Stimulated activated CD4-positive, alpha-beta T cell treated with anti-CD3 and anti-CD28 coated beads, Interleukin-12 subunit alpha, Interleukin-12 subunit beta, amount 100 ng/mL, for 24 hours (primary cell): ENCODE data around the gene CXXC5.

ENCODE experiments used
- DNase-seq, 2 experiments: peaks; one replicate each; pipeline ENCODE4 v3.0.0-alpha.2; 2020; ENCODE audit warnings: low read depth in 2 of 2

The CXXC5 gene

DNA sequence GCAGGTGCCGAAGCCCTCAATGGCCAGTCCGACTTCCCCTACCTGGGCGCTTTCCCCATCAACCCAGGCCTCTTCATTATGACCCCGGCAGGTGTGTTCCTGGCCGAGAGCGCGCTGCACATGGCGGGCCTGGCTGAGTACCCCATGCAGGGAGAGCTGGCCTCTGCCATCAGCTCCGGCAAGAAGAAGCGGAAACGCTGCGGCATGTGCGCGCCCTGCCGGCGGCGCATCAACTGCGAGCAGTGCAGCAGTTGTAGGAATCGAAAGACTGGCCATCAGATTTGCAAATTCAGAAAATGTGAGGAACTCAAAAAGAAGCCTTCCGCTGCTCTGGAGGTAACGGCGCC lies 32.9 kb downstream of the CXXC5 start:
- DNase-seq = no peak

DNA sequence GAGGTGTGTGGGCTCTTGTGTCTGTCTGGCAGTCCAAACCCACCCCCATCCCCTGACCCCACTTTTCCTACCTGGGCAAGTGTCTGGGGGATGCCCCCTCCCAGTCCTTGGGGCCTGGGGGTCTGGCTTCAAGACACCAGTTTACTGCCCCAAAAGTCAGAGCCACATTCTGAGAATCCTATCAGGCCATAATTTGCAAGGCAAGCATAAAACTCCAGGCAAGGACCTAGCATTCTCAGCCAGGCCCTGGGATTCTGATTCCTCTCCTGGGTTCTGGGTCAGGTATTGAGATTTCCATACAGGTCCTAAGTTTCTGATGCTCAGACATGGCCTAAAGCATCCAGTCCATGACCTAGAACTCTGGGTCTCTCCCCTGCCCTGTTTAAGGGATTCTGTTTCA lies 33.3 kb downstream of the CXXC5 start:
- DNase-seq = no peak

DNA sequence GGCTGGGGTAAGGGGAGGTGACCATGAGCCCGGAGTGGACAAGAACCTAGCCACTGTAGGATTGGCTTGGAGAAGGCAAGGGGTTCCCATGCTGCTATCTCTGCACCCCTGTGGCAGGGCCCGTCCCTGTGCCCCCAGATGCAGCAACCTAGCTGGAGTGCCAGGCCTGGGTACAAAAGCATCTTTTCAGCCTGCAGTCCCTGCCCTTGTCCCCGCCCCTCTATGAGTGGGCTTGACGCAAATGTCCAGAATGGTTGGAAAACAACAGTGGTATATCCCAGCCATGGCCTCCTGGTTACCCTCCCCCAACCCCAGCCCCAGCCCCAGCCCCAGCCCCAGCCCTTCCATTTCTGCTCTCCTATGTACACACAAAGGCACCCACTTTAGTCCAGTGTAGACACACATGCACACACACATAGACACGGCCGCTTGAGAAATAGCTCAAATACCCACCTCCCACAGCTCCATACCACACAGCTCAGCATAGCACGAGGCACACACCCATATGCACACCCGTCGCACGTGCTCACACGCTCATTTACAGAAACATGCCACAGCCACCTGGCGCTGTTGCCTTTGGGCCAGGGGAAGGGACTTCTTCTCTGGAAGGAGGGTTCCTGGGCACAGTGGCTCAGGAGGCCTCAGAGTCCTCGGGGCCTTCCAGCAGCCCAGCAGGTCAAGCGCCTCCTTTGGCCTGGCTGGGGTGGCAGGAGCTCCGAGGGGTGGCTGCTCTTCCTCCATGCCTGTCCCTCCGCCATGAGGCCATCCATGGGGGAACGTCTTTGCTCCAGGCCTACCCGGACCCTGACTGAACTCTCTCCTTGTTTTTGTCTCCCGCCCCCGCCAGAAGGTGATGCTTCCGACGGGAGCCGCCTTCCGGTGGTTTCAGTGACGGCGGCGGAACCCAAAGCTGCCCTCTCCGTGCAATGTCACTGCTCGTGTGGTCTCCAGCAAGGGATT lies 34.1 kb downstream of the CXXC5 start:
- DNase-seq = no peak

DNA sequence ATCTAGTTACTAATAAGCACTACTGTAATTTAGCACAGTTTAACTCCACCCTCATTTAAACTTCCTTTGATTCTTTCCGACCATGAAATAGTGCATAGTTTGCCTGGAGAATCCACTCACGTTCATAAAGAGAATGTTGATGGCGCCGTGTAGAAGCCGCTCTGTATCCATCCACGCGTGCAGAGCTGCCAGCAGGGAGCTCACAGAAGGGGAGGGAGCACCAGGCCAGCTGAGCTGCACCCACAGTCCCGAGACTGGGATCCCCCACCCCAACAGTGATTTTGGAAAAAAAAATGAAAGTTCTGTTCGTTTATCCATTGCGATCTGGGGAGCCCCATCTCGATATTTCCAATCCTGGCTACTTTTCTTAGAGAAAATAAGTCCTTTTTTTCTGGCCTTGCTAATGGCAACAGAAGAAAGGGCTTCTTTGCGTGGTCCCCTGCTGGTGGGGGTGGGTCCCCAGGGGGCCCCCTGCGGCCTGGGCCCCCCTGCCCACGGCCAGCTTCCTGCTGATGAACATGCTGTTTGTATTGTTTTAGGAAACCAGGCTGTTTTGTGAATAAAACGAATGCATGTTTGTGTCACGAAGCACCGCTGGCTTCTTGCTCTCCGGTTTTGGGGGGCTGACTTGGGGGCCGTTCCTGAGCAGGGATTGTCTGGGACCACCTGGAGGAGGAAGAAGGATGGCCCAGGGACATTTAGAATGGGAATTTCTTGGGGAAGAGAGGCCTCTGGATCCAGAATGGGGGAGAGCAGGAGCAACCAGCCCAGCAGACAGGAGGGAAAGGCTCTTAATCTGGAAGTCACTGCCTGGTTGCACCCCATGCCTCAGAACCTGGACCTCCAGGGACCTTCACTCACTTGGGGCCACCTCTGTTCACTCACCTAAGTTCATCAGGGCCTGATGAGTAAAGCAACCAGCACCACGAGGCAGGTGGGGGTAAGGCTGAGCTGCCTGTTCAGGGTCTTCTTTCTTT lies 35.4 kb downstream of the CXXC5 start:
- no peak for DNase-seq

DNA sequence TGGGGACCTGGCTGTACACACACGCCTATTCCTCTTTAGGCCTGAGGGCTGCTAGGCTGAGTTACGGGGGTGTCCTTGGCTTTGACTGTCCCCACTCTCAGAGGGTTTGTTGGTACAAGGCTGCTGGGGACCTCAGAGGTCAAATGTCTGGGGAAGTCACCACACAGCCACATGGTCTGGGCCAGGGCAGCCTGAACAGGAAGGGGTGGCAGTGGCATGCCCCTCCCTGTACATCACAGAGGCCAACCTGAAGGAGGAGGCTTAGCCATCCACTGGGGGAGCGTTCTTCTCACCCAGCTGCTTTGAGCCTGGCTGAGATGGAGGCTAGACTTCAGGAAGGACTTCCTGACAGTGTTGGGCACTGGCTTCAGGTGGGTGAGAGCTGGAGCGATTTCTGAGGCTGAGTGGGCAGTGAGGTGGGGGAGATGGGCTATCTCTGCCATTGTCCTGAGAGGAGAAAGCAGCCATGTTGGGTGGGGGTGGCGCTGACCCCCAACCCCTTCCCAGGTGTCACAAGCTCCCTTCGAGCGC lies 36.3 kb downstream of the CXXC5 start:
- no peak for DNase-seq

DNA sequence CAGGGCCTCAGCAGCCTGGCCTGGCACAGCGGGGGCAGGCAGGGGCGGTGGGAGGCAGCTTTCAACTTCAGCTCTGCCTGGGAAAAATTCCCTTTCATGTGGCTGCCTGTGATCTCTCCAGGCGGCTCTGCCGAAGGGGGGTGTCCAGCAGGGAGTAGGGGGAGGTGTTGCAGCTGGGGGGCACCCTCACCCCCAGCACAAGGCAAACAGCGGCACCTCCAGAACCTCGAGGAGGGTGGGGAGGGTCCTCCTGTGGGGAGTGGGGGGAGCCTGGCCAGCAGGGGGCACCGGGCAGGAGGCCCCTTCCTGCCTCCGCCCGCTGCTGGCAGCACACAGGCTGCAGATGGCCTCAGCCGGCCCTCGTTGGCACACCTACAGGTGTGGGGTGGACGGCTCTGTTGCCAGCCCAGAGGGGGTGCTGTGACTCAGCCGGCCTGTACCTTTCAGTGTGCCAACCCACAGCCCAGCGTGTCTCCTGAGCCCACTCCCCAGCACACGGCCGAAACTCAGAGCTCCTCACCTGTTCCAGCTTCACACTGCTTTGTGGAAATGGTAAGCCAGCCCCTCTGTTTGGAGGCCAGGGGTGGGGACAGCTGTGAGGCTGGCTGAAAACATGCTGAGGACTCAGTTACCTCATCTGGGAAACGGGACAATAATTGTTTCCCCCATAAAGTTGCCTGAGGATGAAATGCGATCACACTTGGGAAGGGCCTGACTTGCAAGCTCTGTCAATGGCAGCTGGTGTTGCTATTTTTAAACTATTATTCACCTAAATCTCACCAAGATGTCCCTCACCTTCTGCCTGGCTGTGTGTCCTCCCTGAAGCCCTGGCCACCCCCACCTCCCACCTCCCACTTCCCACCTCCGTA lies 37.0 kb downstream of the CXXC5 start:
- DNase-seq = no peak

DNA sequence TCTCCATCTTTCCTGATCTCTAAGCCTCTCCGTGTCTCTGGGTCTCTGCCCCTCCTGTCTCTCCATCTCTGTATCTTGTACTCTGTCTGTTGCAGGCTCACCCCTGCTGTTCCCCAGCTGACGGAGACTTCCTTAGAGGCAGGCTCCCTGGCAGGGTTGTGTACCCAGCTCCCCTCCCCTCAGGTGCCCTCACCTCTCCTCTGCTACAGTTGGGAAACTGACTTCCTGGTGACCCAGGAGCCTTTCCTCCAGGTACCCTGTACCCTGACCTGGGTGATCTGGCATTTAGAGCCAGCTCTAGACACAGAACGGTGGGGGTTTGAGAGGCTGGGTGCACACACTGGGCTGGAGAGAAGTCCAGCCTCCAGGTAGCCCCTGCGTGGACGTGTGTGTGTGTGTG lies 37.7 kb downstream of the CXXC5 start:
- no peak for DNase-seq

DNA sequence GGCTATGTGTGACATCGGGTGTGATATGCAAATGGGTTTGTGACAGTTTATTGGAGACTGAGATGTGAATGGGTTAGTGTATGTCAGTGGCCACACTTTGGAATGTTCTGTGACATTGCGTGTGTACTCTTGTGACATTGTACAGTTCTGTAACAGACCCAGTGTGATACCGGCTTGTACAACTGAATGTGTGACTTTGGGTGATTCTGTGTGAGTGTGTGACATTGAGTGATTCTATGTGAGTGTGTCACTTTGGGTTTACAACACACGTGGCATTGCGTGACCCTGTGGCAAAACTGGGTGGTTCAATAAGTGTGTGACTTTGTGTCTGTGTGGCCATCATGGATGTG lies 38.2 kb downstream of the CXXC5 start:
- no peak for DNase-seq

DNA sequence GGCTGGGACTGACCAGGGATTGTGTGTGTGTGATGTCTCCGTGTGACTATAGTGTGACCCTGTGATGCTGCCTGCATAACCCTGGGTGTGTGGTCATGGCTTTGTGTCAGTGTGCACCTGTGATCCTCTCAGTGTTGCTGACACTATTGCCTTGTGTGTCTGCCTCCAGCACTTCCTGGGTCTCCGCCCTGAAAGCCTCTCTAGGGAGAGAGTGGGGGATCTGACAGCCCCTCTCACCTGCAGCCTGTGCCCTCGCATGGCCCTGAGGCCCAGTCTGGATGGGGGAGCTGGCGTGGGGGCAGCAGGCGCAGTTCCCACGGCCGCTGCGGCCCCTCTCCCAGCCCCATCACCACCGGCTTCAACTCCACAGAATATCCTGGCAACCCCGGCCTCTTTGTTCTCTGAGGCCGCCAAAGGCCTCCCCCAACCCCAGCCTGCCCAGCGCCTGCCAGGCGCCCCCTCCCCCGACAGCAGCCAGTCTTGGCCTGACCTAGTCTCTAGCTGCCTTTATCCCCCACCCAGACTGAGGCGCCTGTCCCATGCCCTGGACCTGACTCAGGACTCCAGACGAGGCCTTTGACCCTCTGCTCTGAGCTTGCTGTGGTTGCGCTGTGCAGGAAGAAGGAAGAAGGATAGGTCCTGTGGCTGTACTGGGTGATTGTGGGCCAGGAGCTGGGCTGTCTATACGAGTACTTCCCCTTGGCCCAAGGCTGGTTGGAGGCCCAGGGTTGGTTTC lies 38.7 kb downstream of the CXXC5 start:
- DNase-seq = no peak

DNA sequence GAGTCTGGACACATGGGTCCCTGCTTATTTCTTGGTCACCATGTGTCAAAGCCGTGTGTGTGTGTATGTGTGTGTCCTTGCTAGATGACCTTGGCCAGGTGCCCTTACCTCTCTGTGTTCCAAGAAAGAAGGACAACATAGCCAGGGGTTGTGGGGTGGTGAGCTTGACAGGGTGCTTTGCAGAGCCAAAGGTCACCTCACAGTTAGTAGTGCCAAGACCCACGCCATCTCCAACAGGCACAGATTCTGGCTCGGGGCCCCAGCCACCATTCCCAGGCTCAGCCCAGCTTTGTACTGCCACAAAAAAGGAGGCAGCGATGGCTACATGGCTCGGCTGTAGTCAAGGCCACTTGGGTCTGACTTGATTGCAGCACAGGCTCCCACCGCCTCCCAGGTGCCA lies 39.5 kb downstream of the CXXC5 start:
- no peak for DNase-seq

DNA sequence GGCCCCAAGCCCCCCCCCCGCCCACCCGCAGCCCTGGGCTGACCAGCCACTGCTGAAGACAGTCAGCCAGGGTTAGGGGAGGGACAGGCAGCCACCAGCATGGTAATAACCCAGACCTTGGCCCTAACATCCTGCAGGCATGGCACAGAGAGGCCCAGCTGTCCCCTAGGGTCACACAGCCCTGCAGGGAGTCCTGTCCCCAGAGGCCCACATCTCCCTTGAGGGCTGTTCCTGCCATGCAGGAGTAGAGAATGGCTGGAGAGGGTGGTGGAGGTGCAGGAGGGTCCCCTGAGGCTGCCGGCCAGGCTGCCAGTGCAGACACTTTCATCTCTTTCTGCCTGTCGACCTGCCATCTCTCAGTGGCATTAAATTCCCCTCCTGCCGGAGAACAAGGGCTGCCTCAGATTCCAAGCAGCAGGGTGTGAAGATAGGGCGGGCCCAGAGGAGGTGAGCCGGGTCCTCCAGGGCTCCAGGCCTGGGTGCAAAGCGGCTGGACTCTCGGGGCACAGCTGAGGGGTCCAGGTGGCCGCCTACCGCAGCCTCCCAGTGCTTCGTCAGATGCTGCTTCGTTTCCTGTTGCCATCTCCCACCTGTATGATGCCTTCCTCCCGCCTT lies 40.0 kb downstream of the CXXC5 start:
- no peak for DNase-seq

DNA sequence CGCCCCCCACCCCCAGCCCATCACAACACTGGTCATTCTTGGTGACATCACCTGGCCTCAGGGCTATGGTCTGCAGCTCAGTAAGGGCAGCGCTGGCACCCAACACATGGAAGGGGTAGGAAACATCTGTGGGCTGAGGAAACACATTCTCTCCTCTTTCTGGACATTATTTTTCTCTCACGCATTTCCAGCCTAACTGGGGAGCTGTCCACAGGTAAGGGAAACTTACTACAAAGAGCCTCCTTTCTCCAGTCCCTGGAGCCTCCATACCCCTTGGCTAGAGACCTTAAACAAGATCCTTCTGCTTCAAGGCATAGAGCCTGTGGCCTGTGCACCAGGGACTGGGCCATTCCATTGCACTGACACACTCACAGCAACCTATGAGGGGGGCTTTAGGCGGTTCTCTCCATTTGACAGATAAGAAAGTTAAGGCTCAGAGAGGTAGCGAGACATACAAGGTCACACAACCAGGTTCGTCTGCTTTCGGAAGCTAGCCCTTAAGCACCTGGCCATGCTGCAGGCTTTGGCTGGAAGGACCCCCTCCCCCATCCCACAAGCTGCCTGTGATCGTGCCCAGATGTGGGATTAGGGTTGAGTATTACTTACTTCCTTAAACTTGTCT lies 40.7 kb downstream of the CXXC5 start:
- no peak for DNase-seq

DNA sequence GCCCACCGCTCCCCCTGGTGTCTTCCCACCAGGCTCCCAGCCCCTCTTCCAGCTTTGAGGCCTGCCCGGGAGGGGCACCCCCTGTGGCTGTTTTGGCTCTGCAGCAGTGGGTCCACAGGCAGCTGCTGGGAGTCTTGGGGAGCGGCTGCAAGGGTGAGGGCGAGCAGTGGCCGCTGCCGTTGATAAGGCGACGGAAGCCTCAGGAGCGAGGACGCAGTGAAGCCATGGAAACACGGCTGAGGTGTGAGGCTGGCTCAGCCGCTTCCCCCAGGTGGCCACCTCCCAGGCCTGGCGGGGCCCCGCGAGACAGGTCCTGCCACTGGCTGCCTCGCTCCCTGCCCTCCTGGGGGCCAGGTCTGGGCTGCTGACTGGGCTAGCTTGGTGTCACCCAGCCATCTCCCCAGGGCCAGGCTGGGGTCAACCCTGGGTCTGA lies 41.5 kb downstream of the CXXC5 start:
- no peak for DNase-seq

DNA sequence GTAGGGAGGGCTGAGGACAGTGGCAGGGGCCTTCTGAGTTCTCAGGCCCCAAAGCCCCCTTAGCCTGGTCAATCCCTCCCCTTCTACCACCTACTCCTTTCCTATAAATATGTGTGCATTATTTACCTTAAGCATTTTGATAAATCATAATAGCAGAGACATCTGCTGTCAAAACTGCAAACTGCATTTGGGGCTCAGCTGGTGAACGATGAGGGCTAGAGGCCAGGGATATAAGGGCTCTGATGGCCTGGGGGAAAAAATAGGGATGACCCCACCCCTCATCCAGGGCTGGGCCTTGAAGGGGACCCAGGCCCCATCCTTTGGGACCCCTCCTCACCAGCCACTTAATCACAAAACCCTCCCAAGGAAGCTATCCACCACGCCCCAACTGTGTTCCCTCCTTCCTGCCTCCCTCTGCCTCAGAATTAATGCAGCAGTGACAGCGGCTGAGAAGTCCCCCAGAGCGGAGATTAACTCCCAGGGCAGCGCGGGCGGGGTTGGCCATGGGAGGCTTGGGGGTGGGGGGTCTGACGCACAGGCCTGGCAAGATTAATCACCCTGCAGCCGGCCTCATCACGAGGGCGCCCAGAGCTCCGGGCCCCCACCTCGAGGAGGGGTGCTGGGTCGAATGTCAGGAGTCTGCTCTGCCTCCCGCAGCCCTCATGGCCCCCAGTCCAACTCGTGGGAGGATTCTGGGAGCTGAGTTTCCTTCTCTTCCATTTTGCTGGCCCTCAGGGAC lies 42.1 kb downstream of the CXXC5 start:
- DNase-seq = no peak

DNA sequence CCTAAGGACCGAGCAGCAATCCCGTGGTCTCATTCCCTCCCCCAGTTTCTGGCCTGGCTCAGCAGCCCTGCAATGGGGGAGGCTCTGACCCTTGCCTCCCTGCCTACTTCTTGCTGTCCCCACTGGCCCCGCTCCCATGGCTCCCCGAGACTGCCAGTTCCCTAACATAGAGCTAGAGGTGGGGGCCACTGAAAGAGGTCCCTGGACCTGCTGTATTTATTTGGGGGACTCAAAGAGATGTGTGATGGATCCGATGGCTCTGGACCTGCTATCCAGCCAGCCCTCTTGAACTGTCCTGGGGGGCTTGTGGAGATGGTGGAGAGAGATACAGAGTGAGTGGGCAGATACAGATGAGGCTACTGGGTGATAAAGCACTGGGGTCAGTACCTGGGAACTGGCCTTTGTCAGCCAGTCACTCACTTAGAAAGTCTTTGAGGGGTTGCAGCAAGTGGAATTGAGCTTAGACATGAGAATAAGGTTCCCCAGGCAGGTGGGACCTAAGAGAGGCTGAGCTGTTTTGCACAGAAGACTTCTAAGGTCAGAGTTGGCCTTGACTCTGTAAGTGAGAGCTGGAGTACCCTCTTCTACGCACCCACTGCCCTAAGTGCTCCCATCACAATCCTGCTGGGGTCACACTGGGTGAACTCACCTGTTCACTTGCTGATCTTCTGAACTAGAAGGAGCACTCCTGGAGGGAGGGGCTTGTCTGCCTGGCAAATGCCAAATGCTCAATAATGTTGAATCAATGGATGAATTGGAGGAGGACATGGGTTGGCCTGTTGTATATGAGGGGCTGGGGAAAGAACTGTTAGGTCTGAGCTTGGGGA lies 42.9 kb downstream of the CXXC5 start:
- DNase-seq = no peak

DNA sequence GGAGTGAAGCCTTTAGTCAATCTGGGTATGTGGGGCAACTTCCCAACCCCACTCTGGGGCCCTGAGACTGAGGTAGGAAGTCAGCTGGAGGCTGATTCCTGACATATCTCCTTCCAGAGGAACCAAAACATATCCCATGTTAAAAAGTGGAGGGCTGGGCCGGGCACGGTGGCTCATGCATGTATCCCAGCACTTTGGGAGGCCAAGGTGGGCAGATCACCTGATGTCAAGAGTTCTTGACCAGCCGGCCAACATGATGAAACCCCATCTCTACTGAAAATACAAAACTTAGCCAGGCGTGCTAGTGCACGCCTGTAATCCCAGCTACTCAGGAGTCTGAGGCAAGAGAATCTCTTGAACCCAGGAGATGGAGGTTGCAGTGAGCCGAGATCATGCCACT lies 44.0 kb downstream of the CXXC5 start:
- DNase-seq = no peak

DNA sequence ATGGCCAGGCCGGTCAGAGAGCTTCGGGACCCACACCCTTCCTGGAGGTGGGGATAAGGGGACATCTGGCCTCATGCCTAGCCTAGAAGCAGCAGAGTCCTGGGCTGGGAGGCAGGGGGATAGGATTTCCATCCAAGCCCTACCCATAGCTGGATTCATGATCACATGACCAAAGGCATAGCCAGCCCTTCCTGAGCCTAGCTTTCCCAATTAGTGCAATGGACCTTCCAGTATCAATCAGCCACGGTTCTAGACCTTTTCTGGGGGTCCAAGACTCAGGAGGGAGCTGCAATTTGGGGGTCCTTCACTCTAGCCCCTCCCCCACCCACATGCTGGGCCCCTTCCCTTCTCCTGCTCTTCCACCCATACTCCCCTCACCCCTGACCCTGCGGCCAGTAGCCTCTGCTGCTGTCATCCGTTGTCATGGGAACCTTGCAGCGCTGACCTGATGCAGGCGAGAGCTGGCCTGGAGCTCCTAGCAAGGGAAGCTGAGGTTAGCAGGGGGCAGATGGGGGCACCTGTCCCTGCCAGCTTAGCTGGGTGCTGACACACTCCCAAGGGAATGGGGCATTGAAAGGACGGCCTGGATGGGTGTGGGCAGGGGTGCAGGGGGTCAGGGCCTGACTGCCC lies 44.6 kb downstream of the CXXC5 start:
- no peak for DNase-seq
